NCI-H1417 (cell line): ENCODE data around the gene PCDHGB3.

Experiments used
- DNase-seq, 3 experiments: peaks; one replicate each; lab custom pipeline; 2025; lab: John Stamatoyannopoulos, UW

Gene PCDHGB3

GRCh38 chr5:141419074-141419880 lies 49.2 kb downstream of the PCDHGB3 start:
- DNase-seq, result no peak

GRCh38 chr5:141420855-141421488 lies 50.9 kb downstream of the PCDHGB3 start, which contains the start of gene PCDHGA11:
Gene PCDHGA11 (plus strand): TSS chr5:141421051. CDS start chr5:141421228, 177 bp downstream.
- no peak for DNase-seq

- DNase-seq, result no peak
These were observed 51.4 kb downstream of the PCDHGB3 start for GRCh38 chr5:141421489-141421855.
